K562 (cell line): ENCODE data around the gene CEP350. TPM values are rescaled to one million over a fixed set of nuclear protein-coding genes. Genes with fewer than 3 reads are reported as not detected.

ENCODE experiments used
- ATAC-seq: fragments of 200-7000 bp; cut with Tn5 transposase; 3 replicates; pipeline ENCODE4 v1.9.1; 2020; ENCODE audit warnings: moderate library complexity
- BruUV-seq: library from RNA; stranded (reverse); fragments of 400-500 nt; replicated peaks from 2 replicates; lab custom pipeline; 2021; lab: Mats Ljungman, UMichigan
- CTCF ChIA-PET: fragments of 300-600 bp; formaldehyde crosslinking; extraction: SDS; loops from one replicate; lab custom pipeline; 2021; ENCODE audit warnings: low intra/inter-chr PET ratio; lab: Yijun Ruan, JAX
- POLR2A ChIA-PET: fragments of 300-600, 350-650 bp; sonication (Branson Sonifier 250); formaldehyde crosslinking; extraction: SDS; loops from one replicate; lab custom pipeline; 2021; ENCODE audit warnings: antibody characterized with exemption, inconsistent platforms; lab: Yijun Ruan, JAX
- DNase-seq, 4 experiments: peaks; one replicate each; pipeline versions ENCODE4 v3.0.0 to v3.0.0-alpha.2; 2011 to 2018; ENCODE audit warnings: low spot score in 3 of 4, mixed read lengths in 3 of 4; ENCODE audit errors: extremely low read depth in 1 of 4
- FAIRE-seq: peaks from 2 replicates; lab custom pipeline; 2011; peaks lifted over from hg19 to GRCh38; lab: Jason Lieb, UNC
- H2AFZ ChIP-seq: 2 replicates; pipeline ENCODE4 v1.6.0; 2011; ENCODE audit warnings: low read depth, low read length, control low read depth, inconsistent platforms
- H3K27ac ChIP-seq: fragments of 200-600 bp; 3 replicates; pipeline ENCODE4 v1.8.0; 2011; ENCODE audit warnings: low read depth, mild to moderate bottlenecking, control low read depth, inconsistent platforms, low read length, moderate library complexity, mixed read lengths; ENCODE audit errors: extremely low read depth
- H3K27me3 ChIP-seq, 2 experiments: fragments of 300-600 bp in 1 of 2; 2 replicates in 1 of 2; 3 replicates in 1 of 2; pipeline versions ENCODE4 v1.6.0 to v1.8.0; 2011; ENCODE audit warnings: inconsistent platforms in 2 of 2, low read length in 2 of 2, mild to moderate bottlenecking in 1 of 2, mixed read lengths in 1 of 2, moderate library complexity in 1 of 2; ENCODE audit not compliant: control insufficient read depth in 2 of 2, insufficient read depth in 2 of 2
- H3K36me3 ChIP-seq: fragments of 300-600 bp; 3 replicates; pipeline ENCODE4 v1.8.0; 2011; ENCODE audit warnings: mild to moderate bottlenecking, low read length, inconsistent platforms; ENCODE audit not compliant: control insufficient read depth, insufficient read depth
- H3K4me1 ChIP-seq, 2 experiments: fragments of 200-600 bp in 1 of 2; replicated peaks in 1 of 2; 2 replicates in 1 of 2; 3 replicates in 1 of 2; pipeline versions ENCODE4 v1.5.1 to v1.8.0; 2011; ENCODE audit warnings: inconsistent platforms in 2 of 2, low read length in 2 of 2, mild to moderate bottlenecking in 1 of 2, mixed read lengths in 1 of 2, moderate library complexity in 1 of 2; ENCODE audit not compliant: control insufficient read depth in 2 of 2, insufficient read depth in 2 of 2
- H3K4me2 ChIP-seq: 2 replicates; pipeline ENCODE4 v1.6.1; 2011; ENCODE audit warnings: low read length, control low read depth, inconsistent platforms, mixed read lengths; ENCODE audit not compliant: insufficient read depth
- H3K4me3 ChIP-seq: fragments of 200-600 bp; sonication (generic), shearing (Covaris generic); 2 replicates; pipeline ENCODE4 v1.5.1; 2016; ENCODE audit warnings: control low read depth, inconsistent platforms
- H3K79me2 ChIP-seq: fragments of 200-600 bp; 3 replicates; pipeline ENCODE4 v1.8.0; 2011; ENCODE audit warnings: low read length, inconsistent platforms; ENCODE audit not compliant: control insufficient read depth, insufficient read depth
- H3K9ac ChIP-seq, 2 experiments: 2 replicates each; pipeline versions ENCODE4 v1.6.0 to v1.6.1; 2011; ENCODE audit warnings: low read depth in 2 of 2, low read length in 2 of 2, control low read depth in 1 of 2, inconsistent platforms in 1 of 2, mild to moderate bottlenecking in 1 of 2, mixed read lengths in 1 of 2; ENCODE audit not compliant: insufficient read depth in 1 of 2
- H3K9me1 ChIP-seq: one replicate; pipeline ENCODE4 v1.6.0; 2011; ENCODE audit warnings: inconsistent platforms, mild to moderate bottlenecking, low read length, moderate library complexity; ENCODE audit not compliant: control insufficient read depth, insufficient read depth
- H3K9me3 ChIP-seq: replicated peaks from 2 replicates; pipeline ENCODE4 v1.5.1; 2011; ENCODE audit warnings: low read depth, low read length, inconsistent platforms; ENCODE audit not compliant: control insufficient read depth, insufficient read depth
- H4K20me1 ChIP-seq: replicated peaks from 2 replicates; pipeline ENCODE4 v1.6.1; 2011; ENCODE audit warnings: low read length, inconsistent platforms, mixed read lengths; ENCODE audit not compliant: control insufficient read depth, insufficient read depth
- CXXC5 ChIP-seq: fragments of 250-450 bp; sonication (Bioruptor Pico); IDR thresholded peaks from 2 replicates; pipeline ENCODE4 v1.8.0; 2022; ENCODE audit warnings: inconsistent platforms, mild to moderate bottlenecking, moderate library complexity
- DMBX1 ChIP-seq: fragments of 250-450 bp; sonication (Bioruptor Pico); IDR thresholded peaks from 2 replicates; pipeline ENCODE4 v1.8.0; 2022; ENCODE audit warnings: inconsistent platforms, mild to moderate bottlenecking, moderate library complexity, borderline replicate concordance
- EGR1 ChIP-seq: fragments of 450-650 bp; conservative IDR thresholded peaks from 2 replicates; pipeline ENCODE4 v1.6.1; 2017; ENCODE audit warnings: mild to moderate bottlenecking
- ELK1 ChIP-seq: sonication (generic); formaldehyde crosslinking; IDR thresholded peaks from 2 replicates; pipeline ENCODE4 v1.8.1; 2022; ENCODE audit warnings: missing genetic modification reagents
- FOXK1 ChIP-seq: sonication (generic); formaldehyde crosslinking; IDR thresholded peaks from 2 replicates; pipeline ENCODE4 v1.8.0; 2022; ENCODE audit warnings: missing genetic modification reagents, mild to moderate bottlenecking, borderline replicate concordance
- GABPB1 ChIP-seq: sonication (generic); formaldehyde crosslinking; IDR thresholded peaks from 2 replicates; pipeline ENCODE4 v1.8.0; 2022; ENCODE audit warnings: mild to moderate bottlenecking, missing genetic modification reagents
- KAT7 ChIP-seq: sonication (generic); formaldehyde crosslinking; IDR thresholded peaks from 2 replicates; pipeline ENCODE4 v1.8.0; 2022; ENCODE audit warnings: missing genetic modification reagents, mild to moderate bottlenecking, borderline replicate concordance
- MEIS2 ChIP-seq: fragments of 450-650 bp; IDR thresholded peaks from 2 replicates; pipeline ENCODE4 v1.6.1; 2014; ENCODE audit warnings: mild to moderate bottlenecking; ENCODE audit not compliant: partially characterized antibody
- POLR3G ChIP-seq: IDR thresholded peaks from 2 replicates; pipeline ENCODE4 v1.6.1; 2011; ENCODE audit not compliant: insufficient read length, insufficient replicate concordance; ENCODE audit errors: extremely low read depth
- RBM14 ChIP-seq: fragments of 200-400 bp; formaldehyde crosslinking; IDR thresholded peaks from 2 replicates; pipeline ENCODE4 v1.6.1; 2018; ENCODE audit warnings: low read depth, mild to moderate bottlenecking, low read length, moderate library complexity, borderline replicate concordance; ENCODE audit not compliant: insufficient read depth
- TBL1XR1 ChIP-seq, 2 experiments: IDR thresholded peaks; 2 replicates each; pipeline ENCODE4 v1.6.1; 2012; ENCODE audit warnings: improper control_type of control experiment in 2 of 2, low read length in 2 of 2, mild to moderate bottlenecking in 1 of 2
- TBP ChIP-seq: optimal IDR thresholded peaks from 2 replicates; pipeline ENCODE3; 2011; ENCODE audit warnings: low read depth, low read length, improper control_type of control experiment
- ZFX ChIP-seq: sonication (generic); formaldehyde crosslinking; IDR thresholded peaks from 2 replicates; pipeline ENCODE4 v1.8.0; 2022; ENCODE audit warnings: mild to moderate bottlenecking, missing genetic modification reagents, moderate library complexity
- ZNF121 ChIP-seq: sonication (generic); formaldehyde crosslinking; conservative IDR thresholded peaks from 2 replicates; pipeline ENCODE4 v1.8.0; 2022; ENCODE audit warnings: missing genetic modification reagents
- ZNF384 ChIP-seq: IDR thresholded peaks from 2 replicates; pipeline ENCODE4 v1.6.1; 2012; ENCODE audit warnings: low read depth, low read length, improper control_type of control experiment
- ZNF766 ChIP-seq: fragments of 200-800 bp; sonication (Bioruptor generic); conservative IDR thresholded peaks from 2 replicates; pipeline ENCODE4 v1.6.1; 2016; ENCODE audit warnings: missing genetic modification characterization, missing compliant biosample characterization
- WGBS: fragments of 100-300 bp; shearing (Covaris generic); methylation state at CpG from one replicate; pipeline ENCODE4 v1.1.6; 2016; ENCODE audit warnings: low coverage, mixed read lengths; ENCODE audit not compliant: insufficient coverage; ENCODE audit errors: missing lambda C conversion rate; 5-methylcytosine and 5-hydroxymethylcytosine counted together
- in situ Hi-C: fragments of 300-500 bp; cut with MboI; formaldehyde crosslinking; loops from 4 replicates; pipeline ENCODE4 v1.15.0; 2018; ENCODE audit warnings: inconsistent platforms, mixed read lengths
- intact Hi-C: fragments of 100-400 bp; cut with micrococcal nuclease; formaldehyde crosslinking; loops from 2 replicates; pipeline ENCODE4 v1.14.2; 2022
- polyA plus RNA-seq, 8 experiments: library from polyadenylated mRNA; depleted of rRNA in 4 of 8; stranded (reverse) in 5 of 8; unstranded in 3 of 8; fragments of >200 nt; fragmentation: Nextera tagmentation in 2 of 8; fragmentation: Illumina TruSeq in 1 of 8; extraction: Ambion mirVana in 2 of 8; extraction: Trizol in 1 of 8; gene quantifications; 2 replicates each; pipeline versions ENCODE4 v1.2.1 to v1.2.3, GENCODE V29; 2011 to 2014; ENCODE audit warnings: inconsistent platforms in 1 of 8, missing spikeins in 1 of 8
- total RNA-seq, 7 experiments: library from RNA; depleted of rRNA in 6 of 7; stranded (reverse); fragments of >200 nt in 6 of 7; fragmentation: Illumina TruSeq in 2 of 7; extraction: Trizol in 2 of 7; gene quantifications; 2 replicates each; pipeline versions ENCODE4 v1.2.1 to v1.2.3, GENCODE V29; 2011 to 2021; ENCODE audit warnings: low replicate concordance in 1 of 7
- TF ChIP-seq, protein P1 (sequence below): fragments of 250-450 bp; sonication (Bioruptor Pico); IDR thresholded peaks from 2 replicates; pipeline ENCODE4 v1.4.0; 2020

CEP350 gene
- total and polyA plus RNA-seq, 9 of the 15 experiments (the other 6 are each of a cell fraction or from before 2014, with no cell fraction given), result 8.3 to 64.3 (median 28.0) TPM

GRCh38 chr1:180156631-180157091 lies 202.1 kb downstream of the CEP350 start (continued):
- no peak for TF ChIP-seq RBM14
- TF ChIP-seq, protein P1, sequence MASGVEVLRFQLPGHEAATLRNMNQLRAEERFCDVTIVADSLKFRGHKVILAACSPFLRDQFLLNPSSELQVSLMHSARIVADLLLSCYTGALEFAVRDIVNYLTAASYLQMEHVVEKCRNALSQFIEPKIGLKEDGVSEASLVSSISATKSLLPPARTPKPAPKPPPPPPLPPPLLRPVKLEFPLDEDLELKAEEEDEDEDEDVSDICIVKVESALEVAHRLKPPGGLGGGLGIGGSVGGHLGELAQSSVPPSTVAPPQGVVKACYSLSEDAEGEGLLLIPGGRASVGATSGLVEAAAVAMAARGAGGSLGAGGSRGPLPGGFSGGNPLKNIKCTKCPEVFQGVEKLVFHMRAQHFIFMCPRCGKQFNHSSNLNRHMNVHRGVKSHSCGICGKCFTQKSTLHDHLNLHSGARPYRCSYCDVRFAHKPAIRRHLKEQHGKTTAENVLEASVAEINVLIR, result 0 out of 2 replicates have a peak, but pooled peaks have one; percentile 11
- no peak for TF ChIP-seq ELK1
- no peak for TF ChIP-seq ZNF384
- no peak for TF ChIP-seq ZNF121 (CRISPR knock-in tag)

DNA sequence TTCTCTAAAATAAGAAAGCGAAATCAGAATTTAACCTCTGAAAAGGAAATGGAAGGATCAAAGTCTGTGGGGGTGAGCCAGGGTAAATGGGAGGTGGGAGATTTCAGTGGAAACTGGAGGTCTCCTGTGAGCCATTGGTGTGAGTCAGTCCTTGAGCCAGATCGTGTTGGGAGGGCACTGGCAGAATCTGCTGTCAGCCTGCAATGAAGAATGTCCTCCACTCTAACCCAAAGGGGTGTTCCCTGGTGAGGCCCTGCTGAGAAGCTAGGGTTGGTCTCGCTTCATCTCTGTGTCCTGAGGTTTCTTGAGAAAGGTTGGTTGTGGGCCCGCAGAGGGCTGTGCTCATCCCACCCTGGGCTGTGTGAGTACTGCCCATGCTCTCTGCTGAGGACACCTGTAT lies 202.5 kb downstream of the CEP350 start:
- 72% methylated on average over 4 of the region's 4 CpGs for WGBS
- no peak overlapping the region for H3K27ac ChIP-seq
- peaks cover 14% of the 10 kb centered on the region; the same call in 1 of the 2 replicates for H4K20me1 ChIP-seq
- DNase-seq, result peak in 1 of 4 experiments; percentile 40
- CTCF ChIA-PET, result no interaction called here
- H3K79me2 ChIP-seq, result peaks cover 10% of the 10 kb centered on the region
- POLR2A ChIA-PET, result interaction anchor here (0.8 to 4.5 kb wide), 6 partner anchors 10 to 345 kb away, joined by 3 to 41 read pairs (median 4); no protein-coding TSS in a partner anchor
- peaks cover 33 to 37% of the 10 kb centered on the region in 2 experiments for H3K4me1 ChIP-seq
- H3K9me1 ChIP-seq, result no peaks in the 10 kb centered on the region
- ATAC-seq, result no peak
- H2AFZ ChIP-seq, result no peak overlapping the region
- FAIRE-seq, result no peak
- no peaks in the 10 kb centered on the region for H3K27me3 ChIP-seq
- in situ Hi-C loops (no loop called here), intact Hi-C loops (loop anchor here (5.0 kb wide), 2 partner anchors 200 to 280 kb away; partner anchors contain the start of gene TOR1AIP2)
- no TSS peak for BruUV-seq
- H3K4me2 ChIP-seq, result peak overlapping the region; percentile 94
- no peaks in the 10 kb centered on the region for H3K36me3 ChIP-seq
- H3K9ac ChIP-seq, result peak overlapping the region in 1 of 2 experiments; percentile 29; a peak in 1 of 4 replicates
- H3K9me3 ChIP-seq, result no peaks in the 10 kb centered on the region
- no peak overlapping the region for H3K4me3 ChIP-seq
- TF ChIP-seq POLR3G, result no peak
- 0 out of 2 replicates have a peak, but pooled peaks have one; percentile 39 for TF ChIP-seq FOXK1 (CRISPR knock-in tag)
- no peak for TF ChIP-seq ZFX (CRISPR knock-in tag)
- no peak for TF ChIP-seq CXXC5 (CRISPR knock-in tag)
- TF ChIP-seq MEIS2, result peak; percentile 43
- peak; percentile 51; the same call in 1 of the 2 replicates for TF ChIP-seq GABPB1 (CRISPR knock-in tag)
- TF ChIP-seq KAT7, result 0 out of 2 replicates have a peak, but pooled peaks have one; percentile 56
- no peak for TF ChIP-seq EGR1
- TF ChIP-seq ZNF766 (CRISPR knock-in tag), result no peak
- TF ChIP-seq TBP, result no peak
- no peak for TF ChIP-seq TBL1XR1 (IDR thresholded peaks at IDR 0.05; ENCODE audit: low read length in 2 of 2)
- no peak for TF ChIP-seq DMBX1 (CRISPR knock-in tag)
